Endodermal cell (in vitro differentiated cells): Measurements from ENCODE around the gene COL6A1. TPM values are rescaled to one million over a fixed set of nuclear protein-coding genes. Genes with fewer than 3 reads are reported as not detected.

Experiments used
- DNase-seq: peaks from one replicate; pipeline ENCODE4 v3.0.0-alpha.2; 2017
- H3K27ac ChIP-seq: 2 replicates; pipeline ENCODE4 v1.5.1; 2013; ENCODE audit warnings: mild to moderate bottlenecking, low read depth, low read length, moderate library complexity
- H3K27me3 ChIP-seq: 2 replicates; pipeline ENCODE4 v1.6.1; 2013; ENCODE audit warnings: mild to moderate bottlenecking, low read length, moderate library complexity; ENCODE audit not compliant: insufficient read depth, control insufficient read depth, poor library complexity, severe bottlenecking
- H3K36me3 ChIP-seq: 2 replicates; pipeline ENCODE4 v1.7.0; 2013; ENCODE audit warnings: mild to moderate bottlenecking, low read length, moderate library complexity; ENCODE audit not compliant: control insufficient read depth, insufficient read depth
- H3K4me1 ChIP-seq: one replicate; pipeline ENCODE4 v1.7.0; 2013; ENCODE audit warnings: low read length; ENCODE audit not compliant: control insufficient read depth, insufficient read depth
- H3K4me3 ChIP-seq: 2 replicates; pipeline ENCODE4 v1.5.1; 2013; ENCODE audit warnings: mild to moderate bottlenecking, low read length, moderate library complexity
- H3K9ac ChIP-seq: 2 replicates; pipeline ENCODE4 v1.6.1; 2013; ENCODE audit warnings: mild to moderate bottlenecking, low read length, moderate library complexity; ENCODE audit not compliant: poor library complexity, severe bottlenecking; ENCODE audit errors: extremely low read depth
- H3K9me3 ChIP-seq: 2 replicates; pipeline ENCODE4 v1.6.1; 2013; ENCODE audit warnings: mild to moderate bottlenecking, low read length, moderate library complexity; ENCODE audit not compliant: control insufficient read depth
- H3K27ac Mint-ChIP-seq: 2 replicates; pipeline ENCODE4 v1.8.0; 2020; ENCODE audit warnings: mixed read lengths
- H3K27me3 Mint-ChIP-seq: 2 replicates; pipeline ENCODE4 v1.8.0; 2021; ENCODE audit warnings: mild to moderate bottlenecking, mixed read lengths; ENCODE audit not compliant: insufficient read depth
- H3K36me3 Mint-ChIP-seq: 2 replicates; pipeline ENCODE4 v1.8.0; 2020; ENCODE audit warnings: low read depth, mixed read lengths
- H3K4me1 Mint-ChIP-seq: 2 replicates; pipeline ENCODE4 v1.8.0; 2020; ENCODE audit warnings: mixed read lengths
- H3K4me3 Mint-ChIP-seq: 2 replicates; pipeline ENCODE4 v1.8.0; 2020; ENCODE audit warnings: mild to moderate bottlenecking, moderate library complexity, mixed read lengths
- H3K9me3 Mint-ChIP-seq: 2 replicates; pipeline ENCODE4 v1.8.0; 2020; ENCODE audit warnings: mild to moderate bottlenecking, mixed read lengths
- CTCF ChIP-seq: fragments of 200-600 bp; sonication (generic); conservative IDR thresholded peaks from 2 replicates; pipeline ENCODE4 v1.5.0; 2021; ENCODE audit warnings: antibody characterized with exemption, mild to moderate bottlenecking
- WGBS, 2 experiments: methylation state at CpG; one replicate each; pipeline versions ENCODE4 v1.1.5 to v1.1.7; 2013; ENCODE audit warnings: missing lambda C conversion rate in 2 of 2, mixed read lengths in 1 of 2; ENCODE audit not compliant: insufficient coverage in 1 of 2, insufficient read length in 1 of 2; 5-methylcytosine and 5-hydroxymethylcytosine counted together
- total RNA-seq, 2 donors: library from RNA; stranded (reverse); fragmentation: NEBNext Ultra II Directional in 1 of 2; extraction: Animal tissue kit (Norgen Biotek cat#: 25700) in 1 of 2; gene quantifications; 2 replicates in 1 of 2; 3 replicates in 1 of 2; pipeline ENCODE4 v1.2.1, GENCODE V29; 2021

The COL6A1 gene
- total RNA-seq, 2 donors from 2014 or later, result 232 to 407 TPM

- H3K4me3 ChIP-seq, result no peak overlapping the region
- H3K9me3 Mint-ChIP-seq, result no peaks in the 10 kb centered on the region
- no peak overlapping the region for H3K4me3 Mint-ChIP-seq
- peaks cover 8% of the 10 kb centered on the region for H3K27me3 ChIP-seq
- 96 to 97% methylated on average over 35 to 38 of the region's 38 CpGs for WGBS, 2 experiments
- TF ChIP-seq CTCF, result no peak
- no peak overlapping the region for H3K27ac Mint-ChIP-seq
- H3K36me3 ChIP-seq, result peaks cover 17% of the 10 kb centered on the region
- H3K4me1 Mint-ChIP-seq, result no peaks in the 10 kb centered on the region
- no peaks in the 10 kb centered on the region for H3K27me3 Mint-ChIP-seq
- H3K4me1 ChIP-seq, result no peaks in the 10 kb centered on the region
- H3K27ac ChIP-seq, result no peak overlapping the region
- DNase-seq, result no peak
- no peaks in the 10 kb centered on the region for H3K9me3 ChIP-seq
- peaks cover 16% of the 10 kb centered on the region for H3K36me3 Mint-ChIP-seq
- no peak overlapping the region for H3K9ac ChIP-seq
Observed at GRCh38 chr21:45983981-45984551, 2.5 kb downstream of the COL6A1 start.

GRCh38 chr21:45984584-45985095, 3.1 kb downstream of the COL6A1 start:
- WGBS, 2 experiments, result 94 to 95% methylated on average over 1 to 3 of the region's 3 CpGs
- Mint-ChIP-seq H3K4me3 (no peak overlapping the region), H3K27ac (peak overlapping the region; percentile 56), H3K9me3 (no peaks in the 10 kb centered on the region), H3K36me3 (peaks cover 16% of the 10 kb centered on the region), H3K27me3 (no peaks in the 10 kb centered on the region), H3K4me1 (no peaks in the 10 kb centered on the region)
- H3K27me3 ChIP-seq, result peaks cover 8% of the 10 kb centered on the region
- H3K9ac ChIP-seq, result no peak overlapping the region
- H3K4me1 ChIP-seq, result no peaks in the 10 kb centered on the region
- H3K4me3 ChIP-seq, result no peak overlapping the region
- H3K9me3 ChIP-seq, result no peaks in the 10 kb centered on the region
- peaks cover 17% of the 10 kb centered on the region for H3K36me3 ChIP-seq
- TF ChIP-seq CTCF, result no peak
- H3K27ac ChIP-seq, result no peak overlapping the region
- no peak for DNase-seq

- no peak for DNase-seq
- Mint-ChIP-seq H3K9me3 (no peaks in the 10 kb centered on the region), H3K4me3 (no peak overlapping the region), H3K27ac (no peak overlapping the region), H3K36me3 (peaks cover 18% of the 10 kb centered on the region), H3K27me3 (no peaks in the 10 kb centered on the region), H3K4me1 (no peaks in the 10 kb centered on the region)
- H3K9ac ChIP-seq, result no peak overlapping the region
- WGBS, 2 experiments, result 96% methylated on average over 23 to 37 of the region's 37 CpGs
- H3K27me3 ChIP-seq, result peaks cover 3% of the 10 kb centered on the region
- no peak overlapping the region for H3K27ac ChIP-seq
- no peaks in the 10 kb centered on the region for H3K9me3 ChIP-seq
- H3K36me3 ChIP-seq, result peaks cover 17% of the 10 kb centered on the region
- no peak overlapping the region for H3K4me3 ChIP-seq
- no peak for TF ChIP-seq CTCF
- no peaks in the 10 kb centered on the region for H3K4me1 ChIP-seq
Observed at GRCh38 chr21:45985471-45986315, 4.1 kb downstream of the COL6A1 start.
